Parathyroid adenoma (tissue), 2 donors: ENCODE measurements around the gene CCR5.

ENCODE experiments used
- H2AFZ ChIP-seq: fragments of 300-600 bp; sonication (generic); one replicate; pipeline ENCODE4 v1.7.0; 2017; ENCODE audit warnings: antibody characterized with exemption, mild to moderate bottlenecking
- H3K27ac ChIP-seq: fragments of 300-600 bp; sonication (generic); one replicate; pipeline ENCODE4 v1.7.0; 2017
- H3K27me3 ChIP-seq: fragments of 300-600 bp; sonication (generic); one replicate; pipeline ENCODE4 v1.7.0; 2017; ENCODE audit warnings: low read length; ENCODE audit not compliant: control insufficient read depth, insufficient read depth
- H3K36me3 ChIP-seq: fragments of 300-600 bp; sonication (generic); one replicate; pipeline ENCODE4 v1.7.0; 2017; ENCODE audit warnings: low read length; ENCODE audit not compliant: control insufficient read depth, insufficient read depth
- H3K4me1 ChIP-seq: fragments of 300-600 bp; sonication (generic); one replicate; pipeline ENCODE4 v1.7.0; 2017; ENCODE audit warnings: control low read depth
- H3K4me2 ChIP-seq: fragments of 300-600 bp; sonication (generic); one replicate; pipeline ENCODE4 v1.7.0; 2017; ENCODE audit warnings: low read length
- H3K4me3 ChIP-seq: fragments of 300-600 bp; sonication (generic); one replicate; pipeline ENCODE4 v1.7.0; 2017; ENCODE audit warnings: low read depth, low read length
- H3K79me2 ChIP-seq: fragments of 300-600 bp; sonication (generic); one replicate; pipeline ENCODE4 v1.7.0; 2017; ENCODE audit warnings: control low read depth
- H3K9ac ChIP-seq: fragments of 300-600 bp; sonication (generic); one replicate; pipeline ENCODE4 v1.7.0; 2017; ENCODE audit warnings: mild to moderate bottlenecking
- H3K9me3 ChIP-seq: fragments of 300-600 bp; sonication (generic); one replicate; pipeline ENCODE4 v1.7.0; 2017; ENCODE audit warnings: low read length; ENCODE audit not compliant: control insufficient read depth
- TF ChIP-seq, protein P1 (sequence below): fragments of 300-600 bp; sonication (generic); IDR thresholded peaks from one replicate; pipeline ENCODE4 v1.7.0; 2017; ENCODE audit warnings: antibody characterized with exemption, mild to moderate bottlenecking
- donor health status: primary hyperparathyroidism.

Gene CCR5

DNA sequence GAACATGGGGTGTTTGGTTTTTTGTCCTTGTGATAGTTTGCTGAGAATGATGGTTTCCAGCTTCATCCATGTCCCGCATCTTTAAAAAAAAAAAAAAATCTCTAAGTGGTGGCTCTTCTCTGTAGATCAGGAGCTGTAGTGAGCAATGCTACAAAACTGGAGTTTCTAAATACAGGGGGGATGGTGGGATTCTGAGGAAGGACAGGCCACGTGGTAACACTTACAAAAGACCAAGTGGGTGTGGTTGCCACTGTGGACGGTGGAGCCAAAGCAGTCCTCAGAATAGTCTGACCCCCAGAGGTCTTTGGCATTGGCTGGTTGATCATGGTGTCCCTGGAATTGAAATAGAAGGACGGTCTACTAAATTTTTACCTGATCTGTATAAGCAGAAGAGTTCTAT, 44.0 kb downstream of the CCR5 start:
- Histone ChIP-seq H3K4me2 (no peak overlapping the region), H3K27ac (no peak overlapping the region), H3K9me3 (no peaks in the 10 kb centered on the region), H3K27me3 (no peaks in the 10 kb centered on the region), H2AFZ (no peak overlapping the region), H3K36me3 (no peaks in the 10 kb centered on the region), H3K9ac (no peak overlapping the region), H3K4me1 (no peaks in the 10 kb centered on the region), H3K79me2 (no peaks in the 10 kb centered on the region), H3K4me3 (no peak overlapping the region)
- TF ChIP-seq, protein P1, sequence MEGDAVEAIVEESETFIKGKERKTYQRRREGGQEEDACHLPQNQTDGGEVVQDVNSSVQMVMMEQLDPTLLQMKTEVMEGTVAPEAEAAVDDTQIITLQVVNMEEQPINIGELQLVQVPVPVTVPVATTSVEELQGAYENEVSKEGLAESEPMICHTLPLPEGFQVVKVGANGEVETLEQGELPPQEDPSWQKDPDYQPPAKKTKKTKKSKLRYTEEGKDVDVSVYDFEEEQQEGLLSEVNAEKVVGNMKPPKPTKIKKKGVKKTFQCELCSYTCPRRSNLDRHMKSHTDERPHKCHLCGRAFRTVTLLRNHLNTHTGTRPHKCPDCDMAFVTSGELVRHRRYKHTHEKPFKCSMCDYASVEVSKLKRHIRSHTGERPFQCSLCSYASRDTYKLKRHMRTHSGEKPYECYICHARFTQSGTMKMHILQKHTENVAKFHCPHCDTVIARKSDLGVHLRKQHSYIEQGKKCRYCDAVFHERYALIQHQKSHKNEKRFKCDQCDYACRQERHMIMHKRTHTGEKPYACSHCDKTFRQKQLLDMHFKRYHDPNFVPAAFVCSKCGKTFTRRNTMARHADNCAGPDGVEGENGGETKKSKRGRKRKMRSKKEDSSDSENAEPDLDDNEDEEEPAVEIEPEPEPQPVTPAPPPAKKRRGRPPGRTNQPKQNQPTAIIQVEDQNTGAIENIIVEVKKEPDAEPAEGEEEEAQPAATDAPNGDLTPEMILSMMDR, result no peak

- H2AFZ ChIP-seq, result no peak overlapping the region
- TF ChIP-seq, protein P1, result no peak
- H3K27me3 ChIP-seq, result no peaks in the 10 kb centered on the region
- no peaks in the 10 kb centered on the region for H3K79me2 ChIP-seq
- no peaks in the 10 kb centered on the region for H3K36me3 ChIP-seq
- no peaks in the 10 kb centered on the region for H3K4me1 ChIP-seq
- no peak overlapping the region for H3K27ac ChIP-seq
- no peak overlapping the region for H3K4me2 ChIP-seq
- no peak overlapping the region for H3K4me3 ChIP-seq
- no peaks in the 10 kb centered on the region for H3K9me3 ChIP-seq
- no peak overlapping the region for H3K9ac ChIP-seq
Measured at GRCh38 chr3:46416125-46416810, 45.5 kb downstream of the CCR5 start.

DNA sequence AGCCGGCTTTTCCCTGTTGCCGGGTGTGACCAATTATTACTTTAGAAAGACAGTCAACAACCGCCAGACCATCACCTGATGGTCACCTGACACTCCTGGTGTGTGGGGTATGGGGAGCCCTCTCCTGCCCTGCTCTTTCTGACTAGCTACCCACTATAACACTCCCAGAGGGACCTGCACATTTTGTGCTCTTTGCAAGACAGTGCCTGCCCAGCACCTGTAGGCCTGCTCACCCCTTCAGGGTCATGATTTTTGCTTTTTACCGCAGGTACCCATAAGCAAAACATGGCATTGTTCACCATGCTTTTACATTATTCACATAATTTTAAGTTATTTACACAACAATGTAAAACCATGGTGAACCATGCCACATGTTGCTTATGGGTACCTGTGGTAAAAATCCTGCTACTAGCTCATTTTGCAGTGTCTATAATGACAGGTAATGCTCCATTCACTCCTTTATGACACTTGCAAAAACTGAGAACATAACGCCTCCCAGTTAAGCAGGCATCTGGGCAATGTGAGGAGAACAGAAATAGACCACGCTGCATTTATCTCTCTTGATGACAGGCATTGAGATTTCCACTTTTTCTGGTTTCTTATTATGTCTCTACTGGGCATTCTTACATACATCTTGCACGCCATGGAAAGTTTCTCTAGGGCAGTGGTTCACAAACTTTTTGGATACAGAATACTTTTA, 46.2 kb downstream of the CCR5 start:
- Histone ChIP-seq H3K4me1 (no peaks in the 10 kb centered on the region), H3K36me3 (no peaks in the 10 kb centered on the region), H3K9me3 (no peaks in the 10 kb centered on the region)

DNA sequence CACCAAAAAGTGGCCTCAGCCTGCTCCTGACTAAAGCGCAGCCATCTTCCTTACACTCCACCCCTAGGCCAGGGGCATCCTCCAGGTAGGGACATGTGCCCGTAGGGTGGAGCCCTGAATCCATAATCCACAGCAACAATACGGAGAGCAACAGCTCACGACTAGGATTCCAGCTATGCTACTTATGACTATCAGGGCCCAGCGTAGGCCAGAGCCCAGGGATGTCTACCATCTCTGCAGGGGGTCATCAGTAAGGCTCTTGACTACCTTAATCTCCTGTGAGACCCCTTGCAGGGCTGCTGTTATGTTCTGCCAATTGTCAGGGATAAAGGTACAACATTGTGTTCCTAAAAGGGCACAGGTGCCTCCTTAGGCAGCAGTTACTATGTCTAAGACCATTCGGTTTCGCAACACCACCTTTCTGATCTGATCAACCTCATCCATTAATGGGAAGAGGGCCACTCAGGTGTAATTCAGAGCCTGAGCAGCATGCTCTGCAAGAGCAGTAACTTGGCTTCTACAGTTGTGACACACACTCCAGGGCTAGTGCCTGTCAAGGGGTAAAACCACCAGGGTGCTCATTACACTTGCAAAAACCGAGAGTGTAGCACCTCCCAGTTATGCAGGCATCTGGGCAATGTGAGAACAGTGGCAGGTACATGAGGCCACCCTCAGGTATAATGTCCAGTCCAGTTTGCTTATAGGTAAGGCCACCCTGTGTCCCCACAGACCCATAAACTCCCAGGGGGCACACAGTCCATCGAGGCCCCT, 47.3 kb downstream of the CCR5 start:
- Histone ChIP-seq H3K4me1 (no peaks in the 10 kb centered on the region), H3K27me3 (no peaks in the 10 kb centered on the region), H3K4me3 (no peak overlapping the region), H3K27ac (no peak overlapping the region), H3K9ac (no peak overlapping the region), H3K36me3 (no peaks in the 10 kb centered on the region), H3K79me2 (no peaks in the 10 kb centered on the region), H3K4me2 (no peak overlapping the region), H3K9me3 (no peaks in the 10 kb centered on the region), H2AFZ (no peak overlapping the region)
- TF ChIP-seq, protein P1, result no peak

More for the DNA sequence above, 46.2 kb downstream of the CCR5 start:
- no peak overlapping the region for H3K27ac ChIP-seq
- H3K4me2 ChIP-seq, result no peak overlapping the region
- no peak overlapping the region for H2AFZ ChIP-seq
- H3K79me2 ChIP-seq, result no peaks in the 10 kb centered on the region
- TF ChIP-seq, protein P1, result no peak
- H3K4me3 ChIP-seq, result no peak overlapping the region
- no peak overlapping the region for H3K9ac ChIP-seq
- no peaks in the 10 kb centered on the region for H3K27me3 ChIP-seq
